Hepatocyte (in vitro differentiated cells): Measurements from ENCODE around the gene ZFP36L1.

Experiments
- EZH2 ChIP-seq: fragments of 200-600 bp; sonication (generic); IDR thresholded peaks from 2 replicates; pipeline ENCODE4 v1.6.1; 2016; ENCODE audit warnings: antibody characterized with exemption, mild to moderate bottlenecking, borderline replicate concordance
- EZH2phosphoT487 ChIP-seq: fragments of 200-600 bp; sonication (generic); IDR thresholded peaks from one replicate; pipeline ENCODE4 v1.6.1; 2018; ENCODE audit warnings: antibody characterized with exemption, mild to moderate bottlenecking, low read depth, moderate library complexity; ENCODE audit not compliant: unreplicated experiment, severe bottlenecking
- TF ChIP-seq, protein P1 (sequence below): fragments of 200-600 bp; sonication (generic); IDR thresholded peaks from 2 replicates; pipeline ENCODE4 v1.5.1; 2016; ENCODE audit warnings: antibody characterized with exemption, mild to moderate bottlenecking; ENCODE audit not compliant: poor library complexity

DNA sequence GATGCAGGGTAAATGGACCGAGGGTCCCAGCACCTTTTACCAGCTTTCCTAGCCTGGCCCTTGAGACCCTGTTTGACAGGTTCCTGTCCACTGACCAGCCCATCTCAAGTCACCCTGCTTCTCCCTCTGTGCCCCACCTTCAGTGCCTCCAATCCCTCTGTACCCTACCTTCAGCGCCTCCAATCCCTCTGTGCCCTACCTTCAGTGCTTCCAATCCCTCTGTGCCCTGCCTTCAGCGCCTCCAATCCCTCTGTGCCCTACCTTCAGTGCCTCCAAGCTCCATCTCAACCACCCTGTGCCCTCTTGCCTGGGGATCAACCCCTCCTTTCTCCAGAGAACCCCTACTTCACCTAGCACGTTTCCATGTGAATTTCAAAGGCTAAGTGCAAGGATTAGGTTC lies 54.3 kb downstream of the ZFP36L1 start:
- TF ChIP-seq, protein P1, sequence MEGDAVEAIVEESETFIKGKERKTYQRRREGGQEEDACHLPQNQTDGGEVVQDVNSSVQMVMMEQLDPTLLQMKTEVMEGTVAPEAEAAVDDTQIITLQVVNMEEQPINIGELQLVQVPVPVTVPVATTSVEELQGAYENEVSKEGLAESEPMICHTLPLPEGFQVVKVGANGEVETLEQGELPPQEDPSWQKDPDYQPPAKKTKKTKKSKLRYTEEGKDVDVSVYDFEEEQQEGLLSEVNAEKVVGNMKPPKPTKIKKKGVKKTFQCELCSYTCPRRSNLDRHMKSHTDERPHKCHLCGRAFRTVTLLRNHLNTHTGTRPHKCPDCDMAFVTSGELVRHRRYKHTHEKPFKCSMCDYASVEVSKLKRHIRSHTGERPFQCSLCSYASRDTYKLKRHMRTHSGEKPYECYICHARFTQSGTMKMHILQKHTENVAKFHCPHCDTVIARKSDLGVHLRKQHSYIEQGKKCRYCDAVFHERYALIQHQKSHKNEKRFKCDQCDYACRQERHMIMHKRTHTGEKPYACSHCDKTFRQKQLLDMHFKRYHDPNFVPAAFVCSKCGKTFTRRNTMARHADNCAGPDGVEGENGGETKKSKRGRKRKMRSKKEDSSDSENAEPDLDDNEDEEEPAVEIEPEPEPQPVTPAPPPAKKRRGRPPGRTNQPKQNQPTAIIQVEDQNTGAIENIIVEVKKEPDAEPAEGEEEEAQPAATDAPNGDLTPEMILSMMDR: no peak
- TF ChIP-seq EZH2phosphoT487 (no peak), EZH2 (no peak)
